ENCODE data around the gene LIMS2.

DNA sequence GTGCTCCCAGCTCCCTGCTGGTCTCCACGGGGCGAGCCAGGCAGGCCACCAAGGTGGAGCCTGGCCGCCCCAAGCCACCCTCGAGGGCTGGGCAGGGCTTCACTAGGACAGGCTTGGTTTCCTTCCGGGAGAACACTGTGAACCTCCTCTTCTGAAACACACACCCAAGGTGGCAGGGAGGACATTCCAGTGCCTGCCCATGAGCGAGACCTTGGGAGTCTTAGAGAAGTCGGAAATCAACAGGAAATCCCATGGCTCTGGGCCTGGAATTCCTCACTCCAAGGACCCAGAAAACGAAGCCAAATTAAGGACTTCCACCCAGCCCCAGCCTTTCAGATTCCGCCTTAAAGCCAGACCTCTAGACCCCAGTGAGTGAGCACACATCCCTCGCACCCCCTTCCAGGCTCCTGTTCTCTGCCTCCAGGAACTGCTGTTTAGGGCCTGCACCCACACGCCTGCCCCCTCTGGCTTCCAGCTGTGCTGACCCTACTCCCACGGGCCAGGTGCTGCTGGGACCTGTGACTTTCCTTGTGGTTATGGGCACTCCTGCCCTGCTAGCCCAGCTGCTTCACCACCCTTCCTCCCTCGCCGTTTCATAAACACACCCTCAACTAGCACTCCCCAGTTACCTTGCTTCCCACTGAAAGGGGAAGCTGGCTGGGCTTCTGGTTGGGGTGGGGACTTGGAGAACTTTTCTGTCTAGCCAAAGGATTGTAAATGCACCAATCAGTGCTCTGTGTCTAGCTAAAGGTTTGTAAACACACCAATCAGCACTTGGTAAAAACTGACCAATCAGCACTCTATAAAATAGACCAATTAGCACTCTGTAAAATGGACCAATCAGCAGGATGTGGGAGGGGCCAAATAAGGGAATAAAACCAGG lies 15.7 kb downstream of the LIMS2 start:
- TF ChIP-seq, protein P1, sequence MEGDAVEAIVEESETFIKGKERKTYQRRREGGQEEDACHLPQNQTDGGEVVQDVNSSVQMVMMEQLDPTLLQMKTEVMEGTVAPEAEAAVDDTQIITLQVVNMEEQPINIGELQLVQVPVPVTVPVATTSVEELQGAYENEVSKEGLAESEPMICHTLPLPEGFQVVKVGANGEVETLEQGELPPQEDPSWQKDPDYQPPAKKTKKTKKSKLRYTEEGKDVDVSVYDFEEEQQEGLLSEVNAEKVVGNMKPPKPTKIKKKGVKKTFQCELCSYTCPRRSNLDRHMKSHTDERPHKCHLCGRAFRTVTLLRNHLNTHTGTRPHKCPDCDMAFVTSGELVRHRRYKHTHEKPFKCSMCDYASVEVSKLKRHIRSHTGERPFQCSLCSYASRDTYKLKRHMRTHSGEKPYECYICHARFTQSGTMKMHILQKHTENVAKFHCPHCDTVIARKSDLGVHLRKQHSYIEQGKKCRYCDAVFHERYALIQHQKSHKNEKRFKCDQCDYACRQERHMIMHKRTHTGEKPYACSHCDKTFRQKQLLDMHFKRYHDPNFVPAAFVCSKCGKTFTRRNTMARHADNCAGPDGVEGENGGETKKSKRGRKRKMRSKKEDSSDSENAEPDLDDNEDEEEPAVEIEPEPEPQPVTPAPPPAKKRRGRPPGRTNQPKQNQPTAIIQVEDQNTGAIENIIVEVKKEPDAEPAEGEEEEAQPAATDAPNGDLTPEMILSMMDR (IDR thresholded peaks at IDR 0.05) = peak in 1 of 6 experiments; percentile 22
- TF ChIP-seq POLR2A (IDR thresholded peaks at IDR 0.05) = peak in 1 of 4 donors; percentile 21
- TF ChIP-seq POLR2AphosphoS5 (IDR thresholded peaks at IDR 0.05) = peak; percentile 90 to 91
- TF ChIP-seq EP300 (IDR thresholded peaks at IDR 0.05) = peak in 3 of 4 donors; percentile 59 to 98 (median 97)

Measured in upper lobe of left lung (tissue), 4 donors.